ENCODE data around the gene GFOD1. TPM values are rescaled to one million over a fixed set of nuclear protein-coding genes. Genes with fewer than 3 reads are reported as not detected.
"Not testable (repeated sequence)": the region's sequence is repeated elsewhere in the genome, so short reads cannot be mapped to it uniquely, and the experiment has no call there.

Gene GFOD1
- total RNA-seq, 1 donor from 2014 or later, result 33.7 TPM

DNA sequence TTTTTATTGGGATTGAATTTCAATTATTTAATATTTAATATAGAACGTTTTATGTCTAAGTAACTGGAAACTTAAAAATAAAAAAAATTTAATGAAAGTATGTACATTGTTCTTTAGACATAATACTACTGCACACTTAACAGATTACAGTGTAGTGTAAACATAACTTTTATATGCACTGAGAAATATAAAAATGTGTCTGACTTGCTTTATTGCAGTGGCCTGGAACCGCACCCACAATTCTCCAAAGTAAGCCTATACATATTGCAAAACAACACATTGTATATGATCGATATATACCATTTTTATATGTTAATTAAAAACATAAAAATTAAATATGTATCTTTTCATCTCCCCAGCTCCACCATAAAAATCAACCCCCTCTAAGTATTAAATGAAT is 42.8 kb downstream of the GFOD1 start:
- Histone ChIP-seq H3K4me3 (no peak overlapping the region), H3K36me3 (no peaks in the 10 kb centered on the region), H3K27me3 (no peaks in the 10 kb centered on the region), H3K27ac (peak overlapping the region; percentile 60), H3K9me3 (no peaks in the 10 kb centered on the region), H3K4me1 (peaks cover 56% of the 10 kb centered on the region)
- intact Hi-C loops (cut with DNase I), result no loop called here
- DNase-seq, result no peak
- TF ChIP-seq, protein P1, sequence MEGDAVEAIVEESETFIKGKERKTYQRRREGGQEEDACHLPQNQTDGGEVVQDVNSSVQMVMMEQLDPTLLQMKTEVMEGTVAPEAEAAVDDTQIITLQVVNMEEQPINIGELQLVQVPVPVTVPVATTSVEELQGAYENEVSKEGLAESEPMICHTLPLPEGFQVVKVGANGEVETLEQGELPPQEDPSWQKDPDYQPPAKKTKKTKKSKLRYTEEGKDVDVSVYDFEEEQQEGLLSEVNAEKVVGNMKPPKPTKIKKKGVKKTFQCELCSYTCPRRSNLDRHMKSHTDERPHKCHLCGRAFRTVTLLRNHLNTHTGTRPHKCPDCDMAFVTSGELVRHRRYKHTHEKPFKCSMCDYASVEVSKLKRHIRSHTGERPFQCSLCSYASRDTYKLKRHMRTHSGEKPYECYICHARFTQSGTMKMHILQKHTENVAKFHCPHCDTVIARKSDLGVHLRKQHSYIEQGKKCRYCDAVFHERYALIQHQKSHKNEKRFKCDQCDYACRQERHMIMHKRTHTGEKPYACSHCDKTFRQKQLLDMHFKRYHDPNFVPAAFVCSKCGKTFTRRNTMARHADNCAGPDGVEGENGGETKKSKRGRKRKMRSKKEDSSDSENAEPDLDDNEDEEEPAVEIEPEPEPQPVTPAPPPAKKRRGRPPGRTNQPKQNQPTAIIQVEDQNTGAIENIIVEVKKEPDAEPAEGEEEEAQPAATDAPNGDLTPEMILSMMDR (IDR thresholded peaks at IDR 0.05), result no peak
- no peak for ATAC-seq

DNA sequence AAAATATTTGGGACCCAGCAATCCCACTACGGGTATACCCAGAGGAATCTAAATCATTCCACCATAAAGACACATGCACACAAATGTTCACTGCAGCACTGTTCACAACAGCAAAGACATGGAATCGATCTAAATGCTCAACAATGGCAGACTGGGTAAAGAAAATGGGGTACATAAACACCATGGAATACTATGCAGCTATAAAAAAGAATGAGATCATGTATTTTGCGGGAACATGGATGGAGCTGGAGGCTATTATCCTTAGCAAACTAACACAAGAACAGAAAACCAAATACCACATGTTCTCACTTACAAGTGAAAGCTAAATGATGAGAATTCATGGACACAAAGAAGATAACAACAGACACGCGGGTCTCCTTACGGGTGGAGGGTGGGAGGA is 43.4 kb downstream of the GFOD1 start:
- H3K9me3 ChIP-seq; H3K27ac ChIP-seq; H3K4me3 ChIP-seq; DNase-seq; H3K36me3 ChIP-seq; H3K27me3 ChIP-seq; ATAC-seq; intact Hi-C loops (cut with DNase I): not testable (repeated sequence)
- H3K4me1 ChIP-seq, result peaks cover 50% of the 10 kb centered on the region

DNA sequence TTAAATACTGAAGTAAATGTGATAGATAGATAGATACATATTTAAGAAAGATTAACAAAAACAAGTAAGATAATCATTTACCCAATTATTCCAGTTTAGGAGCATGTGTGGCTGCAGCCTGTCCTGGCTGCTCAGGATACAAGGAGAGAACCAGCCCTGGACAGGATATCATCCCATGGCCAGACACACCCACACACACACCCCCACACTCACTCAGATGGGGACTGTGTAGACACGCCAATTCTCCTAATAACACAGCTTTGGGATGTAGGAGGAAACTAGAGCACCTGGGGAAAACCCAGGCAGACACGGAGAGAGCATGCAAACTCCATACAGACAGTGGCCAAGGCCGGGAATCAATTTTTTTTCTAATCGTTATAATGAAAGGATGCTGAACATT is 45.6 kb downstream of the GFOD1 start:
- Histone ChIP-seq H3K4me3 (no peak overlapping the region), H3K4me1 (peaks cover 32% of the 10 kb centered on the region), H3K36me3 (no peaks in the 10 kb centered on the region), H3K9me3 (no peaks in the 10 kb centered on the region), H3K27ac (no peak overlapping the region), H3K27me3 (no peaks in the 10 kb centered on the region)
- TF ChIP-seq, protein P1 (IDR thresholded peaks at IDR 0.05), result no peak
- ATAC-seq (no peak), DNase-seq (no peak)
- intact Hi-C loops (cut with DNase I), result no loop called here

DNA sequence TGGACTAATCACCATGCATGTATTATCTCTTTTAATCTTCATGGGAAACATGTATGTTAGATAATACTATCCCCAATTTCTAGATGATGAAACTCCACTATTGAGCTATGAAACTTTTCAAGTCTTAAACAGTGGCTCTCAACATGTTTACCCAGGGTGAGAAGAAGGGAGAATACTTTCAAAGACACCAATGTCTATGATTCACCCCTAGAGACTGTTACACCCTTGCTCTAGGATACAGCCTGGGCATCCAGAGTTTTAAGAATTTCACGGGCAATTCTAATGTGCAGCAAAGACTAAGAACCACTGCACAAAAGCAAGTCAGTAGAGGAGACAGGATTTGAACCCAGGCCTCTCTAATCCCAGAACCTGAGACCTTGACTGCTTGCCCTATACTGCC is 47.8 kb downstream of the GFOD1 start:
- no peak for ATAC-seq
- no peaks in the 10 kb centered on the region for H3K27me3 ChIP-seq
- no peak overlapping the region for H3K4me3 ChIP-seq
- intact Hi-C loops (cut with DNase I), result no loop called here
- H3K4me1 ChIP-seq, result peaks cover 11% of the 10 kb centered on the region
- no peaks in the 10 kb centered on the region for H3K36me3 ChIP-seq
- no peaks in the 10 kb centered on the region for H3K9me3 ChIP-seq
- no peak overlapping the region for H3K27ac ChIP-seq
- DNase-seq, result no peak
- TF ChIP-seq, protein P1 (IDR thresholded peaks at IDR 0.05), result no peak

DNA sequence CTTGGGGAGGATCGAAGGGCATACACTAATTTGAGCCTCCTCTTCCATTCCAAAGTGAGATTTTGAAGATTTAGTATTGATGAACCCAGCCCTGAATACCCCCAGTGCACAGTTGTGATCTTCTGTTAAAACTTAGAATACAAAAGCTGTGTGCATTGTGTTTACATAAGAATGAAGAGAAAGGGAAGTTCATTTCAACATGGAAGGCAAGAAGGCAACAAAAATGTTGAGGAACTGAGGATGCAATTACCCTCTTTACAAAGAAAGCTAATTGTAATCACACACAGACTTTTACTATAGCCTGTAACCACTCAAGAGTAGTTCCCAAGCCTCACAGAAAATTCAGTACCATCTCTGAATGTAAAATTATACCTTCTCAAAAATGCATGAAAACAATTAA is 49.3 kb downstream of the GFOD1 start:
- no peak overlapping the region for H3K27ac ChIP-seq
- no peak for DNase-seq
- peaks cover 16% of the 10 kb centered on the region for H3K4me1 ChIP-seq
- H3K4me3 ChIP-seq, result no peak overlapping the region
- H3K27me3 ChIP-seq, result no peaks in the 10 kb centered on the region
- ATAC-seq, result no peak
- H3K36me3 ChIP-seq, result no peaks in the 10 kb centered on the region
- intact Hi-C loops (cut with DNase I), result no loop called here
- no peaks in the 10 kb centered on the region for H3K9me3 ChIP-seq
- TF ChIP-seq, protein P1 (IDR thresholded peaks at IDR 0.05), result no peak

DNA sequence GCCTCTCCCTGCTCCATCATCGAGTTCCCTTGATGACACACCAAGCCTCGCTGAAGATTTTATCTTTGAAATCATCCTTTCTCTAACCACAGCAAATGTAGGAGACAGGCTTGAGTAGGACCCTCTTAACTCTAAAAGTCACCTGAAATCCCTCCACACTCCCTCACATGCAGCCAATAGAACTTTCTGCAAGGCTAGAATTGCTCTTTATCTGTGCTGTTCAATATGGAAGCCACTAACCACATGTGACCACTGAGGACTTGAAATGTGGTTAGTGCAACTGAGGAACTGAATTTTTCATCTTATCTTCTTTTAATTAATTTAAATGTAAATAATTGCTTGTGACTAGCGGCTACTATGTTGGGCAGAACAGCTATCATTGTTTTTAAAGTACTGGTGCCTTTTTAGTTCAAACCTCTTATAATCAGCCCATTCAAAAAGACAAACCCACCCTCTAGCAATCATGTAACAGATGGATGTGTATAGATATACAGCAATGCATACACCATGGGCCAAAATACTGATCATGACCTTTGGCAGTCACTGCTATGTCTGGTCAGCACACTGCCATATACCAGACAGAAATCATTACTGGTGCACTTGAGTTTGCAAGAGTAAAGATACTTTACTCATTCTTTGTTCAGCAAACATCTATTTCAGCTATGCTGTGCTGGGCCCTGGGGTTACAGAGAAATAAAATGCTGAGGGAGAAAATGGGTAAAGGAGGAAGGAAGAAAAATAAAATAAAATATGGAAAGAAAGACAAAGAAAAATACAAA is 50.0 kb downstream of the GFOD1 start:
- Histone ChIP-seq H3K4me1 (peaks cover 17% of the 10 kb centered on the region), H3K27ac (no peak overlapping the region), H3K4me3 (no peak overlapping the region), H3K9me3 (no peaks in the 10 kb centered on the region), H3K36me3 (no peaks in the 10 kb centered on the region), H3K27me3 (no peaks in the 10 kb centered on the region)
- no peak for ATAC-seq
- DNase-seq, result no peak
- intact Hi-C loops (cut with DNase I), result no loop called here
- TF ChIP-seq, protein P1 (IDR thresholded peaks at IDR 0.05), result no peak

Data from upper lobe of right lung (tissue), 1 donor.